Measurements from ENCODE around the gene MYDGF. TPM values are rescaled to one million over a fixed set of nuclear protein-coding genes. Genes with fewer than 3 reads are reported as not detected.

The MYDGF gene
- total and polyA plus RNA-seq, 2 experiments from 2014 or later = 207 to 591 TPM

DNA sequence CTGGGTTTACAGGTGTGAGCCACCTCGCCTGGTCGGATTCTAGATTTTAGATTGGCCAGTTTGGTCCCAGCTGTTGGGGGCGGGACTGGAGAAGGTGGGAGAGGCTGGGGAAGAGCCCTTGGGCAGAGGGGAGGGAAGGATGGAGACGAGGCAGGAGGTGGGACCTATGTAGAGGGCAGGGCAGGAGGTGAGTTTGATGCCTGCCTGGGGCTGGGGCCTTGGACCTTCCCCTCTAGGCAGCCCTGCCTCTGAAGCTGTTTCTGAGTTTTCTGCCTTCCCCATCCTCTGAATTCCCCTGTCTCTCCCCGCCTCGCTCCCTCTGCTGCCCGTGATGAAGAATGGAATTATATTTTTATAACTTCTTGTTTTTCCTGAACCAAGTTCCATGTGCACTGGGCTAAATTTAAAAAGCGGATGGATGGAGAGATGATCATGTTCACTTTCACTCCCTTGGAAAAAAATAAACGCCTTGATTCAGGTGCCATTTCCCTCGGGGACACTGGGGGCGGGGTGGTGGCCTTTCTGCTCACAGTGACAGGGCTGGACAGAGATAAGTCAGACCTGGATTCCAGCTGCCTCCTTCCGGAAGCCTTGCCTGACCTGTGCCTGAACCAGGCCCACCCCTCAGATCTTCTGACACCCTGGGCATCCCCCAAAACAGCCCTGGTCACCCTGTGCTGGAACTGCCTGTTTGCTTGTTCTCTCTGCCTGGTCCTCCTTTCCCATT lies 47.3 kb downstream of the MYDGF start:
- H2AFZ ChIP-seq = no peak overlapping the region

DNA sequence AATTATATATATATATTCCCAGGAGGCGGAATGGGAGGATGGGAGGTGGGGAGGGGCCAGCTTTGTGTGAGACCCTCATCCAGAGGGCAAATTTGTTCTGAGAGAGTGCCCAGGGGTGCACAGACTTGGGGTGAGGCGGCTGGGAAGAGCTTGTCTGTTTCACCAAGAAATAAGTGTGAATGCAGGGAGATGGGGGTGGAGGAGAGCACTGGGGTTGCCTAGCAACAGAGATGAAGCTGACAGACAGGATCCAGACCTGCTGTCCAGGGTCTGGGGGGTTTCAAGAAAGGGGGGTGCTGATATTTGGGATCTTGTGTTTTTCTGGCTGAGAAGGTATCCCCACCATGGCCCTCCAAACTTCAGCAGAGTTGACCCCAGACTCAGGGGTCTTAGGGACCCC lies 49.5 kb downstream of the MYDGF start:
- Histone ChIP-seq H4K20me1 (ENCODE audit: insufficient read depth) (no peaks in the 10 kb centered on the region), H3F3A (ENCODE audit: insufficient read depth) (no peaks in the 10 kb centered on the region), H3K4me1 (ENCODE audit: insufficient read depth) (no peaks in the 10 kb centered on the region), H2AFZ (no peak overlapping the region), H3K27me3 (replicated peaks; ENCODE audit: insufficient read depth) (peaks cover 28% of the 10 kb centered on the region), H3K79me2 (ENCODE audit: insufficient read depth) (no peaks in the 10 kb centered on the region), H3K4me2 (ENCODE audit: unreplicated experiment) (no peak overlapping the region), H3K9ac (no peak overlapping the region), H3K9me3 (ENCODE audit: low read depth) (no peaks in the 10 kb centered on the region), H3K36me3 (ENCODE audit: low read depth) (no peaks in the 10 kb centered on the region), H3K27ac (no peak overlapping the region), H3K4me3 (no peak overlapping the region), H3K9me2 (ENCODE audit: insufficient read depth) (no peaks in the 10 kb centered on the region)
- WGBS, 2 experiments (ENCODE audit: low coverage in 1 of 2, low lambda C conversion rate in 2 of 2, missing lambda C conversion rate in 2 of 2) = 3 to 6% methylated on average over 2 of the region's 2 CpGs
- in situ Hi-C loops (cut with MboI) = no loop called here
- DNase-seq = peak; percentile 49
- TF ChIP-seq EZH2phosphoT487 (IDR thresholded peaks at IDR 0.05; ENCODE audit: insufficient read depth, low read depth) (no peak), EZH2 (IDR thresholded peaks at IDR 0.05; ENCODE audit: insufficient read depth, poor library complexity, severe bottlenecking) (no peak)

More for the DNA sequence above, 47.3 kb downstream of the MYDGF start:
- H3K9me3 ChIP-seq (ENCODE audit: low read depth) = no peaks in the 10 kb centered on the region
- DNase-seq = no peak
- H3K79me2 ChIP-seq (ENCODE audit: insufficient read depth) = no peaks in the 10 kb centered on the region
- no peaks in the 10 kb centered on the region for H3F3A ChIP-seq (ENCODE audit: insufficient read depth)
- peaks cover 28% of the 10 kb centered on the region for H3K27me3 ChIP-seq (replicated peaks; ENCODE audit: insufficient read depth)
- 27 to 28% methylated on average over 11 to 12 of the region's 12 CpGs for WGBS, 2 experiments (ENCODE audit: low coverage in 1 of 2, low lambda C conversion rate in 2 of 2, missing lambda C conversion rate in 2 of 2)
- H3K9ac ChIP-seq = no peak overlapping the region
- in situ Hi-C loops (cut with MboI) = no loop called here
- TF ChIP-seq EZH2phosphoT487 (IDR thresholded peaks at IDR 0.05; ENCODE audit: insufficient read depth, low read depth) = no peak
- no peak for TF ChIP-seq EZH2 (IDR thresholded peaks at IDR 0.05; ENCODE audit: insufficient read depth, poor library complexity, severe bottlenecking)
- H3K4me3 ChIP-seq = no peak overlapping the region
- no peaks in the 10 kb centered on the region for H3K9me2 ChIP-seq (ENCODE audit: insufficient read depth)
- no peaks in the 10 kb centered on the region for H3K4me1 ChIP-seq (ENCODE audit: insufficient read depth)
- no peak overlapping the region for H3K4me2 ChIP-seq (ENCODE audit: unreplicated experiment)
- H3K36me3 ChIP-seq (ENCODE audit: low read depth) = no peaks in the 10 kb centered on the region
- H3K27ac ChIP-seq = no peak overlapping the region
- no peaks in the 10 kb centered on the region for H4K20me1 ChIP-seq (ENCODE audit: insufficient read depth)

GRCh38 chr19:4619668-4620294 lies 50.4 kb downstream of the MYDGF start:
- Histone ChIP-seq H3F3A (ENCODE audit: insufficient read depth) (no peaks in the 10 kb centered on the region), H3K79me2 (ENCODE audit: insufficient read depth) (no peaks in the 10 kb centered on the region), H4K20me1 (ENCODE audit: insufficient read depth) (no peaks in the 10 kb centered on the region), H3K36me3 (ENCODE audit: low read depth) (no peaks in the 10 kb centered on the region), H3K9ac (no peak overlapping the region), H3K9me3 (ENCODE audit: low read depth) (no peaks in the 10 kb centered on the region), H3K4me1 (ENCODE audit: insufficient read depth) (no peaks in the 10 kb centered on the region), H3K9me2 (ENCODE audit: insufficient read depth) (no peaks in the 10 kb centered on the region), H3K4me2 (ENCODE audit: unreplicated experiment) (no peak overlapping the region), H3K27me3 (replicated peaks; ENCODE audit: insufficient read depth) (peaks cover 28% of the 10 kb centered on the region), H2AFZ (no peak overlapping the region), H3K4me3 (no peak overlapping the region), H3K27ac (no peak overlapping the region)
- 62 to 67% methylated on average over 17 of the region's 17 CpGs for WGBS, 2 experiments (ENCODE audit: low coverage in 1 of 2, low lambda C conversion rate in 2 of 2, missing lambda C conversion rate in 2 of 2)
- in situ Hi-C loops (cut with MboI) = no loop called here
- no peak for DNase-seq
- TF ChIP-seq EZH2phosphoT487 (IDR thresholded peaks at IDR 0.05; ENCODE audit: insufficient read depth, low read depth) (no peak), EZH2 (IDR thresholded peaks at IDR 0.05; ENCODE audit: insufficient read depth, poor library complexity, severe bottlenecking) (no peak)

- H3K9ac ChIP-seq = no peak overlapping the region
- H3K36me3 ChIP-seq (ENCODE audit: low read depth) = no peaks in the 10 kb centered on the region
- no peaks in the 10 kb centered on the region for H3K9me2 ChIP-seq (ENCODE audit: insufficient read depth)
- H3K4me2 ChIP-seq (ENCODE audit: unreplicated experiment) = no peak overlapping the region
- no peaks in the 10 kb centered on the region for H3K9me3 ChIP-seq (ENCODE audit: low read depth)
- in situ Hi-C loops (cut with MboI) = no loop called here
- no peak overlapping the region for H2AFZ ChIP-seq
- no peak overlapping the region for H3K4me3 ChIP-seq
- DNase-seq = no peak
- H3K27ac ChIP-seq = no peak overlapping the region
- 43 to 54% methylated on average over 3 to 6 of the region's 6 CpGs for WGBS, 2 experiments (ENCODE audit: low coverage in 1 of 2, low lambda C conversion rate in 2 of 2, missing lambda C conversion rate in 2 of 2)
- H4K20me1 ChIP-seq (ENCODE audit: insufficient read depth) = no peaks in the 10 kb centered on the region
- TF ChIP-seq EZH2phosphoT487 (IDR thresholded peaks at IDR 0.05; ENCODE audit: insufficient read depth, low read depth) (no peak), EZH2 (IDR thresholded peaks at IDR 0.05; ENCODE audit: insufficient read depth, poor library complexity, severe bottlenecking) (no peak)
- no peaks in the 10 kb centered on the region for H3F3A ChIP-seq (ENCODE audit: insufficient read depth)
- H3K27me3 ChIP-seq (replicated peaks; ENCODE audit: insufficient read depth) = peaks cover 27% of the 10 kb centered on the region
- no peaks in the 10 kb centered on the region for H3K4me1 ChIP-seq (ENCODE audit: insufficient read depth)
- no peaks in the 10 kb centered on the region for H3K79me2 ChIP-seq (ENCODE audit: insufficient read depth)
These were observed 52.1 kb downstream of the MYDGF start for GRCh38 chr19:4618019-4618418.
